ENCODE measurements around the gene DCBLD1. TPM values are rescaled to one million over a fixed set of nuclear protein-coding genes. Genes with fewer than 3 reads are reported as not detected.

The DCBLD1 gene
- total RNA-seq, 1 donor from 2014 or later, result 0.31 TPM

DNA sequence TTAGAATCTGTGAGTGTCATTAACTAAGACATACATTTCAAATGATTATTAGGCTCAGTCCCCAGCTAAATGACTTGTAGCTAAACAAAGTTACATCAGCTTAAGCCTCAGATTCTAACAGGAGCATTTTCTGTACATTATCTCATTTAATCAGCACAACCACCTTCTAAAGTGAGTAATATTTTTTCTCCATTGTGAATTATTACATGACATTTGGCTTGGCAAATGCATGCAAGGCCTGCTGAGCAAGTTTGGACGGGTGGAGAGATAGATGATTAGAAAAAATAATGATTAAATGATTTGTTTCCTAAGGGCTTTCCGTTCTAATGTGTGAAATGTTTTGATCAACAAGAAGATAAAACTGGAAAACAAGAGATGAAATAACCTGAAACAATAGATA is 20.7 kb downstream of the DCBLD1 start:
- H3K4me3 Mint-ChIP-seq, result no peak overlapping the region
- intact Hi-C loops (cut with micrococcal nuclease), result no loop called here
- no peak for ATAC-seq (ENCODE audit: low read depth)
- no peak for DNase-seq
- H3K9me3 Mint-ChIP-seq, result no peaks in the 10 kb centered on the region
- no peaks in the 10 kb centered on the region for H3K36me3 Mint-ChIP-seq (ENCODE audit: low read depth)
- H3K4me1 Mint-ChIP-seq, result no peaks in the 10 kb centered on the region
- H3K27me3 Mint-ChIP-seq, result peaks cover 2% of the 10 kb centered on the region
- ChIA-PET CTCF (no interaction called here), POLR2A (no interaction called here)
- TF ChIP-seq, protein P1, sequence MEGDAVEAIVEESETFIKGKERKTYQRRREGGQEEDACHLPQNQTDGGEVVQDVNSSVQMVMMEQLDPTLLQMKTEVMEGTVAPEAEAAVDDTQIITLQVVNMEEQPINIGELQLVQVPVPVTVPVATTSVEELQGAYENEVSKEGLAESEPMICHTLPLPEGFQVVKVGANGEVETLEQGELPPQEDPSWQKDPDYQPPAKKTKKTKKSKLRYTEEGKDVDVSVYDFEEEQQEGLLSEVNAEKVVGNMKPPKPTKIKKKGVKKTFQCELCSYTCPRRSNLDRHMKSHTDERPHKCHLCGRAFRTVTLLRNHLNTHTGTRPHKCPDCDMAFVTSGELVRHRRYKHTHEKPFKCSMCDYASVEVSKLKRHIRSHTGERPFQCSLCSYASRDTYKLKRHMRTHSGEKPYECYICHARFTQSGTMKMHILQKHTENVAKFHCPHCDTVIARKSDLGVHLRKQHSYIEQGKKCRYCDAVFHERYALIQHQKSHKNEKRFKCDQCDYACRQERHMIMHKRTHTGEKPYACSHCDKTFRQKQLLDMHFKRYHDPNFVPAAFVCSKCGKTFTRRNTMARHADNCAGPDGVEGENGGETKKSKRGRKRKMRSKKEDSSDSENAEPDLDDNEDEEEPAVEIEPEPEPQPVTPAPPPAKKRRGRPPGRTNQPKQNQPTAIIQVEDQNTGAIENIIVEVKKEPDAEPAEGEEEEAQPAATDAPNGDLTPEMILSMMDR (IDR thresholded peaks at IDR 0.05), result no peak
- H3K27ac Mint-ChIP-seq, result no peak overlapping the region

DNA sequence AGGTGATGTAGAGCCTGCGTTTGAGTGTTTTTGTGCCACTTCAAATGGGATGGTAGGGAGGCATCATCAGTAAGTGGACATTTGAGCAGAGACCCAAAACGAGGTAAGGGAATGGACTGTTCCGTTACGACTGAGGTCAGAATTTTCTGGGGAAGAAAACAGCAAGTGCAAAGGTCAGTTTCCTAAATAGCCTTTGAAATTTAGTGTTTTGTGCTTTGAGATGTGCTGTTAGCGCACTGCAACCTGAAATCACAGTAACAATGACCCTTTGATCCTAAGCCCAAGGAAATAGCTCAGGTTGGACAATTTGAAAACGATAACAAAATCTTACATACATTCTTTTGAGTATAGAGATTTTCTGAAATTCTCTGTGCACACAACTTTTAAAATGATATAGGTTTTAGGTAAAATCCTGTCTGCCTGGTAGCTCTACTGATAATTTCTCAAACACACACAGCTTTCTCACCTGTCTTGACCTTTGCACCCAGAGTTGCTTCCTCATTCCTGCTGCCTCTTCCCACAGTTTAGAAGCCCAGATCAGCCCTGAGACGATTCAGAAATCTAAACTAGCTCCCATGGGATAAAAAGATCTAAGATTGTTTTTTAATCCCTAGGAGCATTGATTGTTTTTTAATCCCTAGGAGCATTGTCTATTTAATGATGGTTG is 22.1 kb downstream of the DCBLD1 start:
- ATAC-seq (ENCODE audit: low read depth), result no peak
- no peak overlapping the region for H3K4me3 Mint-ChIP-seq
- TF ChIP-seq, protein P1 (IDR thresholded peaks at IDR 0.05), result no peak
- no peaks in the 10 kb centered on the region for H3K9me3 Mint-ChIP-seq
- POLR2A ChIA-PET, result no interaction called here
- intact Hi-C loops (cut with micrococcal nuclease), result no loop called here
- H3K27me3 Mint-ChIP-seq, result peaks cover 8% of the 10 kb centered on the region
- no peaks in the 10 kb centered on the region for H3K36me3 Mint-ChIP-seq (ENCODE audit: low read depth)
- no peak for DNase-seq
- CTCF ChIA-PET, result no interaction called here
- H3K27ac Mint-ChIP-seq, result no peak overlapping the region
- H3K4me1 Mint-ChIP-seq, result no peaks in the 10 kb centered on the region

DNA sequence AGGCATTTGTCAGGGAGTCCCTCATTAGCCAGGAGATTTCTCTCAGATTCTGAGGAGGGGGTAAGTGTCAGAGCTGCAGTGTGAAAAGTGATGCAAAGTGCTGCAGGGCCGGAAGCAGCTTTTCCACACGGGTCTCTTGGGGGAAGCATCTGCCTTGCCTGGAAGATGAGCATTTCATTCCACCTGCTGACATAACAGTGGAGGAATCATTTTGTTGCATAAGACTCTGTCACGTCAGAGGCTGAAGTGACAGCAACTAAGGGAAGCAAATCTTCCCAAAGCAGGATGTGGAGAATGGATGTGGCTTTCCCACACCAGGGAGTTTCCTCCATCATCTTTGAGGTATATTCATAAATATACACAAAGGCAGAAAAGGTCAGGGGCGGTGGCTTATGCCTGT is 22.8 kb downstream of the DCBLD1 start:
- Mint-ChIP-seq H3K27me3 (peaks cover 14% of the 10 kb centered on the region), H3K27ac (no peak overlapping the region), H3K4me1 (no peaks in the 10 kb centered on the region), H3K9me3 (no peaks in the 10 kb centered on the region), H3K36me3 (ENCODE audit: low read depth) (no peaks in the 10 kb centered on the region), H3K4me3 (no peak overlapping the region)
- TF ChIP-seq, protein P1 (IDR thresholded peaks at IDR 0.05), result no peak
- DNase-seq, result no peak
- intact Hi-C loops (cut with micrococcal nuclease), result no loop called here
- no peak for ATAC-seq (ENCODE audit: low read depth)
- ChIA-PET CTCF (no interaction called here), POLR2A (no interaction called here)

DNA sequence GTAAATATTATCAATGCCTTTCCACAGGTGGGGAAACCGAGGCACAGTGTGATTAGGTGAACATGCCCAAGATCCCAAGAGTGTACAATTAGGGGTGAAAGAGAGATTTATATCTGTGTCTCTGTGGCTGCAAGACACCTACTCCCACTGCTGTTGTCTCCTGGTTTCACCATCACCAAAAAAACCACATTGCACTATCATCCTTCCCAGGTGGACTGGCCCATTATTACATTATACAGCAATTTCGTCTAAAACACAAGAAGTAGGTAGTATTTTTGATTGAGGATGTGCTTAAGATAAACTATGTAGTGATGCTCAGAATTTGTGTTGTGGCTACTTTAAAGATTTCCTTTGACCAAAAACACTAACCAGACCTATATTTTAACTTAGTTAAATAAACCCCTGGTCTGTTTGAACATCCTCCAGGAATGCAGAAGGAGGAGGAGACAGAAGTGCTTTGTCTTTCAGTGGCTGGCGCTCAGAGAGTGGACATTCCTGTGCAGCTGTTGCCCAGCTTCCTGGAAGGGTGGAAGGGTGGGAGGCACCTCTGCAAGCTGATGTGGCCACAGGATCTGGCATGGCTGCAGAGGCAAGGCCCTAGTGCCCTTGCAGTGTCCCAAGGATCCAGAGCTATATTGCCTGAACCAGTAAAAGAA is 23.8 kb downstream of the DCBLD1 start:
- Mint-ChIP-seq H3K27me3 (peaks cover 14% of the 10 kb centered on the region), H3K4me1 (no peaks in the 10 kb centered on the region), H3K36me3 (ENCODE audit: low read depth) (no peaks in the 10 kb centered on the region), H3K9me3 (no peaks in the 10 kb centered on the region), H3K4me3 (no peak overlapping the region), H3K27ac (no peak overlapping the region)
- ChIA-PET CTCF (no interaction called here), POLR2A (no interaction called here)
- TF ChIP-seq, protein P1 (IDR thresholded peaks at IDR 0.05), result no peak
- DNase-seq, result no peak
- intact Hi-C loops (cut with micrococcal nuclease), result no loop called here
- ATAC-seq (ENCODE audit: low read depth), result no peak

DNA sequence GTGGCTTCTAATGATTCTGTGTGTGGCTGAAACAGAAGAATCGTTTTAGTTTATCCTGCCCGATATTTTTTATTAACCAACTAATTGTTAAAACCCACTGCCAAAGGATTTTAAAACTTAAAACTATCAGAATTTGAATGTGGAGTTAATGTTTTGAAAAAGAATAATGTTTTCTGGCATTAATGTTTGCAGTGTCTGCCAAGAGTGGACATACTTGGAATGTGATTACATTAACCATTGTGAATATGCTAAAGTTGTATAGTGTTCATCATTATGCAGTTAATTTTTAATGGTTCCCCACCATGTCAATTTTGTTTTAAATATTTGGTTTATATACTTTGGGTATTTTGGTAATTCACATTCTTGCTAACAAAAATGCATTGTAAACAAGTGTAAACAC is 24.4 kb downstream of the DCBLD1 start:
- POLR2A ChIA-PET, result no interaction called here
- CTCF ChIA-PET, result no interaction called here
- intact Hi-C loops (cut with micrococcal nuclease), result no loop called here
- ATAC-seq (ENCODE audit: low read depth) (no peak), DNase-seq (no peak)
- peaks cover 14% of the 10 kb centered on the region for H3K27me3 Mint-ChIP-seq
- H3K27ac Mint-ChIP-seq, result no peak overlapping the region
- H3K4me3 Mint-ChIP-seq, result no peak overlapping the region
- no peaks in the 10 kb centered on the region for H3K4me1 Mint-ChIP-seq
- H3K36me3 Mint-ChIP-seq (ENCODE audit: low read depth), result no peaks in the 10 kb centered on the region
- H3K9me3 Mint-ChIP-seq, result no peaks in the 10 kb centered on the region
- TF ChIP-seq, protein P1 (IDR thresholded peaks at IDR 0.05), result no peak

Data from activated B cell treated with CpG ODN at 0.5 μM for 24 hours (primary cell).